Measurements from ENCODE around the gene SGTA.
"Not testable (repeated sequence)": the region's sequence is repeated elsewhere in the genome, so short reads cannot be mapped to it uniquely, and the experiment has no call there.

SGTA gene

GRCh38 chr19:2782936-2783780 lies at the start of gene SGTA:
SGTA (minus strand) TSS chr19:2783273; CDS start chr19:2769068, 14,205 bp downstream.
- DNase-seq: peak; percentile 96 to 100 (median 98)
- intact Hi-C loops (cut with DNase I): no loop called here

GRCh38 chr19:2827840-2828489 lies 44.9 kb upstream of the SGTA start:
- intact Hi-C loops (cut with DNase I): no loop called here
- DNase-seq: no peak

GRCh38 chr19:2827022-2827421 lies 43.9 kb upstream of the SGTA start:
- intact Hi-C loops (cut with DNase I): no loop called here
- DNase-seq: no peak

- DNase-seq: no peak
- intact Hi-C loops (cut with DNase I): no loop called here
Measured at GRCh38 chr19:2824129-2824528, 41.1 kb upstream of the SGTA start.

GRCh38 chr19:2823646-2824045 lies 40.6 kb upstream of the SGTA start:
- DNase-seq: no peak
- intact Hi-C loops (cut with DNase I): no loop called here

- DNase-seq: no peak
- intact Hi-C loops (cut with DNase I): no loop called here
Measured at GRCh38 chr19:2822846-2823245, 39.8 kb upstream of the SGTA start.

GRCh38 chr19:2820112-2820702 lies 37.1 kb upstream of the SGTA start:
- intact Hi-C loops (cut with DNase I): no loop called here
- peak in 6 of 42 donors; percentile 5 to 44 (median 32) for DNase-seq

GRCh38 chr19:2819540-2820111 lies 36.6 kb upstream of the SGTA start, which contains the start of gene ZNF554:
ZNF554 (plus strand) TSS chr19:2819868; CDS start chr19:2820072, 204 bp downstream.
- intact Hi-C loops (cut with DNase I): no loop called here
- peak; percentile 88 to 99 (median 96) for DNase-seq

- DNase-seq: peak in 3 of 42 donors; percentile 12 to 15 (median 14)
- intact Hi-C loops (cut with DNase I): not testable (repeated sequence)
Measured at GRCh38 chr19:2817237-2817829, 34.3 kb upstream of the SGTA start.

GRCh38 chr19:2816641-2817040 lies 33.6 kb upstream of the SGTA start:
- DNase-seq: no peak
- intact Hi-C loops (cut with DNase I): no loop called here

GRCh38 chr19:2815923-2816322 lies 32.9 kb upstream of the SGTA start:
- intact Hi-C loops (cut with DNase I): no loop called here
- no peak for DNase-seq

- intact Hi-C loops (cut with DNase I): no loop called here
- no peak for DNase-seq
Measured at GRCh38 chr19:2815191-2815614, 32.1 kb upstream of the SGTA start.

- DNase-seq: no peak
- intact Hi-C loops (cut with DNase I): no loop called here
Measured at GRCh38 chr19:2814426-2814825, 31.4 kb upstream of the SGTA start.

GRCh38 chr19:2813235-2814160 lies 30.4 kb upstream of the SGTA start:
- intact Hi-C loops (cut with DNase I): no loop called here
- DNase-seq: peak in 1 of 42 donors; percentile 6

GRCh38 chr19:2812414-2813234 lies 29.6 kb upstream of the SGTA start:
- intact Hi-C loops (cut with DNase I): no loop called here
- DNase-seq: no peak

- intact Hi-C loops (cut with DNase I): no loop called here
- no peak for DNase-seq
Measured at GRCh38 chr19:2811735-2812413, 28.8 kb upstream of the SGTA start.

- intact Hi-C loops (cut with DNase I): no loop called here
- no peak for DNase-seq
Measured at GRCh38 chr19:2811221-2811722, 28.2 kb upstream of the SGTA start.

All from head of caudate nucleus (tissue), 42 donors.